Activated CD4-positive, alpha-beta T cell treated with anti-CD3 and anti-CD28 coated beads for 1 hour (primary cell): Measurements from ENCODE around the gene FKBP5.
"Not testable (repeated sequence)": the region's sequence is repeated elsewhere in the genome, so short reads cannot be mapped to it uniquely, and the experiment has no call there.

ENCODE experiments used
- DNase-seq: peaks from one replicate; pipeline ENCODE4 v3.0.0-alpha.2; 2020

Gene FKBP5

DNA sequence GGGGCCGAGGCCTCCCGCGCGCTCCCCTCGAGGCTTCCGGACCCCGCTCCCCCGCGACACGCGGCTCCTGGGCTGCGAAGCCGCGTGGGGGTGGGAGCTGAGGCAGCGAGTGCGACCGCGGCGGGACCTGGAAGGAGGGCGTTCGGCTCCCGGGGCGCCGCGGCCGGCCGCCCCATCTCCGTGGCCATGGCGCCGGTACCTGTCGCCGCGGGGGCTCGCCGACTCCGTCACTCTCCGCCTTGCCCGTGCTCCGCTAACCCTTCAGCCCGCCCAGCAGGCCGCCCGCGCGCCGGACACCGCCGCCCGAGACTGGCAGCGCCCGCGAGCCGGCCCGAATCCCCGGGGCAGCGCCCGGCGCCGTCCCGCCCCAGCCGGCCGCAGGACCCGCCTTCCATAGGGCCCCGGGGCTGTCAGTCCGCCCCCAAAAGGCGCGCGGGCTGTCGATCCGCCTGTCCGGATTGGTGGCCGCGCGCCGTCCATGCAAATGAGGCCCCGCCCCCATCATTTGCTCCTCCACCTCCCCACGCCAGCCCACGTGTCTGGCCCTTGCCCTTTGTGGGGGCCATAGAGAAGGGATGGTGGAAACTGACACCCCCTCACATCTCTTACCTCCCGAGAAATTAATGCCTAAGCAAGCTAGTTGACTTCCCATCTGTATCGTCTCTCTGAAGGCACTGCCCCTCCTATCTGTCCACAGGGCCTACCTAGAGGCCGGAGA lies at the start of gene FKBP5:
FKBP5 (minus strand) TSS at position 311 of the 718 bp plus-strand sequence. CDS start 46,091 bp downstream, outside the sequence.
- DNase-seq: peak; percentile 76

DNA sequence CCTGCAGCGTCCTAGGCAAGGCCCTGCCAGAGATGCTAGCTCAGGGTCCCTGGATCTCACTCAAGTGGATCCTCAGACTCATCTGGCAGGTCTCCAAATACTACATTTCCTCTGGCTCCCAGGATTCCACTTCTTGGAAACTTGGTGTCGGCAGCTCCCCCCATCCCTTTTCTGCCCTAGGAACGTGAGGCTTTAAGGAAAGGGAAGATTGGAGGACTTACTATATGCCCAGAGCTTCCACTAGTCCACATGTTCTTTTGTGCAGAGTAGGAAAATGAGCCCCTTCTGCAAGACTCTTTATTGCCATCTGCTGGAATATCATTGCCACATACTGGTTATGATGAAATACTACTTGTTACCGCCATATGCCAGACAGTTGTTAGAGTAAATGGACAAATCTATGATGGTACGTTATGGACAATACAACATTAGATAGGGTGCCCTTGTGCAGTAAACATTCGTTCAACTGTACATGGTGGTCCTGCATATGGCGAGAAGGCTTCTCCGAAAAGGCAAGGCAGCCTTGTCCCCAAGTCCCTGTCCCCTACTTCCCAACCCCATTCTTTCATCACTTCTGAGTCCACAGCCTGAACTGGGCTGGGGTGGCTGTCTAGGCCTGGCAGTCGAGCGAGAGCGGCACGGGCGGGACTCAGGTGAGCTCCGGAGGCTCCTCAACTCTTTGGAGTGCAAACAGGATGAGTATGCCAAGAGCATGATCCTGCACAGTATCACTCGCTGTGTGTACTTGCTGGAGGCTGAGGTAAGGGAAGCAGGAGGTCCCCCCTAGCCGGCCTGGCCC lies 48.9 kb upstream of the FKBP5 start:
- no peak for DNase-seq

DNA sequence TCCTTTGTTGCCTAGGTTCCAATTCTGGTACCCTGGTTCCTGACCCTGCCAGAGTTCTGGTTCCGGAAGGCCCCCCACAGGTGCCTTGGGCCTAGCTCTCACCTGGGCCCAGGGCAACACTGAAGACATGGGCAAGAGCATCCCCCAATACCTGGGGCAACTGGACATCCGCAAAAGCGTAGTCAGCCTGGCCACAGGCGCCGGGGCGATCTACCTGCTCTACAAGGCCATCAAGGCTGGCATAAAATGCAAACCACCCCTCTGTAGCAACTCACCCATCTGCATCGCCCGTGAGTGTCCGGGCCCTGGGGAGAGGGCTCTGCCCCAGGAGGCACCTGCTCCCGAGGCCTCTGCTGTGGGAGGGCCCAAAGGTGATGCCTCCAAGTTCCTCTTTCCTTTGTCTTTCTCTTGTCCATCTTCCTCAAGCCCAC lies 48.3 kb upstream of the FKBP5 start, which contains the start of gene ARMC12:
ARMC12 (plus strand) TSS at position 51 of the 431 bp plus-strand sequence; CDS start at position 128, 77 bp downstream.
- DNase-seq: no peak

DNA sequence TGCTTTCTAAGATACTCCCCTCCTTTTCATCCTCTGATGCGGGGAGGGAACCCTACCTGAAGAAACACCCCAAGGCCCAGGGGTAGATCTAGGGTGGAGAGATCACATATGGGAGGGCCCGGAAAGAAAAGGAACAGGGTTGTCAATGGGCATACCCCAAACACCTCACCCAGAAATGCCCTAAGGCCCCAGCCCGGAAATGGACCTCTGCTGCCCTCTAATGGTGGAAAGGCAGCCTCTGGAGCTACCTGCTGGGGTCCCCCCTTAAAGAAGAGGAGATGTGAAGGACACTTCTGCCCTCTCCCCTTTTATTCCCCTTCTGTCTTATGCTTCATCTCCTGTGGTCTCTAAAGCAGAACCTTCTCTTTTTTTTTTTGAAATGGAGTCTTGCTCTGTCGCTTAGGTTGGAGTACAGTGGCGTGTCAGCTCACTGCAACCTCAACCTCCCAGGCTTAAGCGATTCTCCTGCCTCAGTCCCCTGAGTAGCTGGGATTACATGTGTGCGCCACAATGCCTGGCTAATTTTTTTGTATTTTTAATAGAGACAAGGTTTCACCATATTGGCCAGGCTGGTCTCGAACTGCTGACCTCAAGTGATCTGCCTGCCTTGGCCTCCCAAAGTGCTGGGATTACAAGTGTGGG lies 47.7 kb upstream of the FKBP5 start:
- peak; percentile 77 for DNase-seq

DNA sequence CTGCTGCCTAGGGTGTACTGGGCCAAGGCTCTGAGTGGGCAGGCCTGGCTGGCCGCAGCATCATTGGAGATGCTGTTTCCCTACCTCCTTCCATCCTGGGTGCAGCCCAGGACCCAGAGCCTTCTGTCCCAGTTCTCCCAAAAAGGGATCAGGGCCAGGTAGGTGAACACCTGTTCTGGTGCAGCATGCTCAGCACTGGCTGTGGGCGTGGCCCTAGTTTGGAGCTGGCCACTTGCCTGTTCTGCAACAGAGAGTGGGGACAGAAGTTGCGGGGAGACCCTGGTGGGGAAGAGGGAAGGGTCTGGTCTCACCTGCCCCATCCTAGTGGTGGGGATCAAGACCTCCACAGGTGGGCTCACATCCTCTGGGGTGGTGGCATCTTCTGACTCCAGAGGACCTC lies 46.7 kb upstream of the FKBP5 start:
- no peak for DNase-seq

DNA sequence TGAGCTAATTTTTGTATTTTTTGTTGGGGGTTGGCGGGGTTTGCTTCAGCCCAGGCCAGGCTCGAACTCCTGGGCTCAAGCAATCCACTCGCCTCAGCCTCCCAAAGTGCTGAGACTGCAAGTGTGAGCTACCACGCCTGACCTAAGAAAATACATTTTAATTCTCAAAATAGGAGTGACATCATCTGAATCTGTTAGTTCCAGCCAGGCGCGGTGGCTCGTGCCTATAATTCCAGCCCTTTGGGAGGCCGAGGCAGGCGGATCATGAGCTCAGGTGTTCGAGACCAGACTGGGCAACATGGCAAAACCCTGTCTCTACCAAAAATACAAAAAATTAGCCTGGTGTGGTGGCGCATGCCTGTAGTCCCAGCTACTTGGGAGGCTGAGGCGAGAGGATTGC lies 45.6 kb upstream of the FKBP5 start:
- not testable (repeated sequence) for DNase-seq

DNA sequence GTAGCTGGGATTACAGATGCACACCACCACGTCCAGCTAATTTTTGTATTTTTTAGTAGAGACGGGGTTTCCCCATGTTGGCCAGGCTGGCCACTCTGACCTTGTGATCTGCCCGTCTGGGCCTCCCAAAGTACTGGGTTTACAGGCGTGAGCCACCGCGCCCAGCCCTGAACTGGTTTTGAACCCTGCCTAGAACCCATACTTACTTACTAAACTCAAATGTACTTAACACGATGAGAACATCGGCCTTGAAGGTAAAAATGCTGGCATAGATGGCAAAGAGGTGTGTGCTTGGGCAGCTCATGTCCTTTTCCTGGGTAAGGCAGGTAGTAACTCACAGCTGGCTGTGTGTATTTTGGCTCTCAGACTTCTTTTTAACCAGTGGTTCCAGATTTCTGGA lies 44.9 kb upstream of the FKBP5 start:
- DNase-seq: no peak

DNA sequence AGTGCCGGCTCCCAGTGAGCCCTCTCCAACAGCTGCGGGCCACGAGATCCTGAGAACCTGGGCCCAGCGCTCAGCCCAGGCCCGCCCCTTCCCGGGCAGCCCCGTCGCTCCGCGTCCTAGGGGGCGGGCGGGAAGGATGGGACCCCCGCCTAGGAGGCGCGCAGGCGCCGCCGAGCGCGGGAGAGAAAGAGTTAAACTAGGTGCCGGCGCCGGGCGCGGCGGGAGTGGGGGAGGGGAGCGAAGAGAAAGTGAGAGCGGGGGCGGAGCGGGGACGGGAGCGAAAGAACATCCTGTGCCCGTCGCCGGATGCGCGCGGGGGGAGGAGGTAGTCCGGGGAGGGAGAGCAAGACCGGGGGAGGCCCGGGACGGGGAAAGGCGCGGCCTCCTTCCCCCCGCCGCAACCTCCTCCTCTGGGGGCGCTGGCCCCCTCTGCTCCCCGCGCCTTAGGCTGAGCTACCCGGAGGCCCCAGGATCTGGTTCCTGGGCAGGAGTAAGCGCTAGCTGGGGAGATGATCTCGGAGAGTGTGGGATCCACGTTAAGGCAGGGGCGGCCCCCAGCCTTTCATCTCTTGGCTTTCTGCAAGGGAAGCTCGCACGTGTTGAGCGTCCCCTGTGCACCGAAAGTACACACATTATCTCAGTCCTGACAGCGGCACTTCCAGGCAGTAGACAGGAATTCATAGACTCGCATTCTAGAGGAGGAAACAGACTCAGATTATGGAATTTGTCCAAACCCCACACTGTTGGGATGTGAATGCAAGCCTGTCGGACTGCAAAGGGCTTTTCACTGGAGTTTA lies 43.2 kb upstream of the FKBP5 start:
- DNase-seq: peak; percentile 86

DNA sequence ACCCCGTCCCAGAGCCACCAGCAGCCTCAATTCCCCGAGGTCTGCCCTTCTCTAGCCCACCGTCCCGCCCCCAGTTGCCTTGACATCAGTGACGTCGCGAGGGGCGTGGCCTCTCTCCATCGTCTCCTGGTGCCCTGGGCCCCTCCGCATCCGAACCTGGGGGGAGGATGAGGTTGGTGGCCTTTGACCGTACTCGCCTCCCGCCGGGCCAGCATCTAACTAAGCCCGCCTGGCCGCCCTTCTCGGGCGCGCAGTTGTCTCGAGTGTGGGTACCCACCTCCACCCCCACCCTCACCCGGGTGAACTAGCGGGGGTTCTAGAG lies 42.7 kb upstream of the FKBP5 start:
- peak; percentile 89 for DNase-seq

DNA sequence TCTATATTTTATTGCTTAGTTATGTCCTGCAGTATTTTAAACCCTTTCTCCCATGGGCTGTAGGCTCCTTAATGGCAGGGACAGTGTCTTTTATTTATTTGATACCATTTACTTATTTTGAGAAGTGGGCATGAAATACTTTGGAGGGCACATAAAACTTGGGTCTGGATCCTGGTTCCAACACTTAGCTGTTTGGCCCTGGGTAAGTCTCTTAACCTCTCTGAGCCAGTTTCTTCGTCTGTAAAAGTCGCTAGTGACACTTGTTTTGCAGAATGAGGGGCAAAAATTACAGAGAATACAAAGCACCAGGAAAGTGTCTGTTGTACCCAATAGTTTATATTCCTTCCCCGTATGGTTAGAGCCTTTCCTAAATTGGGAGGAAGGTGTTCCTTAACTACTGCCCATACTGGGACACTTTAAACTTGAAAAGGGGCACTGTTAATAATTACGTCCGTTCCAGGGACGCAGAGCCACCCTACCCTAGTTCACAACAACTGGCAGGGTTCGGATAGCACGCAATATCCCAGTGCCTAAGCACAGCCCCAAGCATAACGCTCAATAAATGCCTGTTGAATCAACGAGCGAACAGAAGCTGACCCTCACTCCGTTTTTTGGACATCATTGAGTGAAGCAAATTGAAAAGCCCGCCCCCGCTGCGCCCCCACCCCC lies 42.2 kb upstream of the FKBP5 start:
- DNase-seq: no peak

DNA sequence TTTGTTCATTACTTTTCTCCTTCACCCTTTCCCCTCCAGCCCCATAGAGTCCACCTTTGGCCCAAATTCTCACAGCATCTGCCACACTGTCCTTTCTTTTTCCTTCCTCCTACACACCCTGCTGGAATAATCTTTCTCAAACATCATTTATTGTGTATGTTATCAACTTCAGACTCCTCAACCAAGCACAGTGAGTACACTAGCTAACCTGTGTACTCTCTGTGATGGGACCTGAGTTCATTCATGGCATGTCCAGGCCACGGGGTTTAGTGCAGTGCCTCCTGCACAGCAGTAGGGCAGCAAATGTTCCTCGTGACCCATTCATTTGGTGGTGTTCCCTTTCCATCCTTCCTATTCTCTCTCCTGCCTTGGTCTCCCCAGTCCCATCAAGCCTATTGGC lies 41.0 kb upstream of the FKBP5 start:
- DNase-seq: no peak

DNA sequence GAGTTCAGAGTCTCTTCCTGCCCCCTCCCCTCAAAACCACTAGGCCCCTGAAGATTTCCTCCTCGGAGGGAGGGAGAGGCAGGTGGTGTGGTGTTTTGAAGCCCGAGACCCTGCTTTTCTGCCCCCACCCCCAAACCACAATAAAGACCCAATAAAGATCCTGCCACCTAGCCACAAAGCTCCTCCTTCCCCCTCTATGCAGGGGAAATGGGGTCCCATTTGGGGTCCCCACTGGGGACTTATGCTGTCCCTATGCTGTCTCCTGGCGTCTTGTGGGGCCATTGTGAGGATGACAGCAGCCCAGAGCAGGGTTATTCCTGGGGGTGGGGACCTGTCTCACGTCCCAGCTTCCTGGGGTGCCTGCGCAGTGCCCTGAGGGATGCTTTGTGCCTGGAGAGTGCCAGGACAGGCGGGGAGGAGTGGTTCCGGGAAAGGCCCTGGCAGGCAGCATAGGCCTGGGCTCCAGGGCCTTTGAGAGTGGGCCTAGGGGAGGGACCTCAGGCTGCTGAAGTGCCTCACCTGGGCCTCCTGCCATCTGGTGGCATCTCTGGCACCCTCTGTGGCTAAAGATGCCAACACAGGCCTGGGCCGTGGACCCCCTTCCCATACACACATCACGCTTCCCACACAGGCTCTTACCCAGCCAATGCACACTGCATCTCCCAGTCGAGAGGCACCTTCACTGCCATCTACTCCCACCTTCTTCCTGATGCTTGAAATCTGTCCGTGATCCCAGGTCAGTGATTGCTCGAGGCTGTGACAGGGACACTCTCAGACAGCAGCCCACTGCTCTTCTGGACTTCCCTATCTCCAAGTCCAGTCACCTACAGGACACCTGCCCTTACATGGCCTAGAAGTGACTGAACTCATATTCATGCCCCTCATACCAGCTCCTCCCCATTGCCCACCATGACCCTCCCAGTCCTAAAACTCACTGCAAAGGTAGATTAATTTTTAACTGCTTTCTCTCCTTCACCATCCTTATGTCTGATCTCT lies 40.3 kb upstream of the FKBP5 start:
- DNase-seq: peak; percentile 28

DNA sequence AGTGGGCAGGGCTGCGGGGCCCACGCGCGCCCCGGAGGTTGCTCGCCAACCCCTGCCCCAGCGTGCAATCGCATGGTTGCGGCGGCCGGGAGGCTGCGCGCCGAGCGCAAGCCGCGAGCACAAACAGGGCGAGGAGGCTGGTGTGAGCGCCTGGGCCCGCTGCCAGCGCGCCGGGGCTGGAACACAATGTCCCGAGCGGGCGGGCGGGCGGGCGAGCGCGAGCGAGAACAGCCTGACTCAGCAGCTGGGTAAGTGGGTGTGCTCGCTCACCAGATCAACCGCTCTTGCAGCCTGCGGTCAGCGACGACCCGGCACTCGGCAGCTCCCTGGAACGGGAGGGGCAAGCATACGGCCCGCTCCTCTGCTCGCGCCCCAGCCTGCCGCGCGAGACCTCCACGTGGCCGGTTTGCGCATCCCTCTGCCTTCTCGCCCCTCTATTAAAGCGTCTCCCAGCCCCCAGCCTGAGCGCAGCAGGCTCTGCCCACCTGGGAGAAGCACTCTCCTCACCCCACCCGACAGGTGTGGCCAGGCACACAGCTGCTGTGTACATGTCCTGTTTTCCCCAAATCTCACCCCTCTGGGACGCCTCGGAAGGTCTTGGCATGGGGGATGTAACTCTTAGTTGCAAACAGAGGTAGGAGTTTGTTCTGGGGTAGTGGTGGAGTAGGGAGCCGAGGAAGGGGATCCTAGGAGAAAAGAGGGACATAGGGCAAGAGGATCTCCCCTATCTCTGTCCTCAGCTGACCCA lies 39.4 kb upstream of the FKBP5 start:
- DNase-seq: peak; percentile 78

DNA sequence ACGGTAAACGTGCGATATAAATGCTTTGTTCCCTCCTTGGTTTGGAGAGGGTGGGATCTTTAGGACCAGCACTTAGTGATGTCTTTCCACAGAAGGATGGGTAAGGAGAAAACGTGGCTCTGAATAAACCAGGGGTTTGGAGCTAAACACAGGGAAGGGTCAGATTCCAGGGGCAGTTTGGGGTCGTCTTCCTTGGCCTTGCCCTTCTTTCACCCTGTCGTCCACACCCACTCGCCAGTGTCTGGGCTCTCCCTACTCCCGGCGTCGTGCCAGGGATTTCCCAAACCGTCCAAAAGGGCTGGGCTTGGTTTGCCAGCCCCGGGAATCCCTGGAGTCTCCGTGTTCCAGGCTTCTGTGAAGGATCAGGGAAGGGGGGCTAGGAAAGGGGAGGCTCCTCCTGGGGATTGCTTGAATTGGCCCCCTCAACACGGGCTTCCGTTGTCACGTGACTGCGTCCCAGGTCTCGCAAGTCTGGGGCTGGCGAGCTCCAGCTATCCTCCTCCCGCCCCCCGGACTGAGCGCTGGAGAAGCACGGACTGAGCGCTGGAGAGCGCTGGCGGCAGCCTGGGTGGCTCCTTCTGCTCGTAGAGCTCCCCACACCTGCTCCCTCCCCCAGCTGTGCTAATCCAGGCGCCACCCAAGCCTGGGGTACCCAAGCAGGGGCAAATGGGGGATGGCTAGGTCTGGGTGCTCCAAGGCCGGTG lies 38.7 kb upstream of the FKBP5 start:
- DNase-seq: no peak

DNA sequence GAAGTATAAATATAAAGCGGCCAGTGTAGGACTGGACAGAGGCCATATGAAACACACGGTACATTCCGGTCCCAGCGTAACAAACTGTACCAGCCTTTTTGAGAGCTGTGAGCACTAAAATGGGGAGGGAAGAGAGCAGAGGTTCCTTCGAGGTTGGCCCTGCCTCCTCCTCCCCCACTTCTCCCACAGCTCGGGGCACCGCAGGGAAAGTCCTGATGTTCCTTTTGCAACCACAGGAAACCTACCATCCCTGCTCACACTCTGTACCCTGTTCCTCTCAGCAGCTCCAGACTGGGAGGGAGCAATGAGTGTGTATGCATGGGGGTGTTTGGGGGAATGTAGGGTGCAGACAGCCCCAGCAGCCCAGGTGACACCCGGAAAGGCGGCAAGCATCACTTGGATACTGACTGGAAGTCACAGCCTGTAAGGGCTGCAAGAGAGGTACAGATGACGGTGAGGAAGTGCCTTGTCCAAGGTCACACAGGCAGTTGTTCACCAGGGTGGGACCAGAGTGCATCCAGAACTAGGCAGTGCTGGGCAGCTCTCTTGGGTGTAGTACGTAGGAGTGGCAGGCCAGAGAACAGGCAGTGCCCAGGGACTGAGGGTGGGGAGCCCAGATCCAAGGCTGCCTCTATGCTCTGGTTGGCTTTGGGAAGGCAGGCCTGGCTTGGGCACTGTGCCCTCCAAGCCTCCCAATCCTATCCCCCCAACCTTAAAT lies 37.2 kb upstream of the FKBP5 start:
- no peak for DNase-seq

DNA sequence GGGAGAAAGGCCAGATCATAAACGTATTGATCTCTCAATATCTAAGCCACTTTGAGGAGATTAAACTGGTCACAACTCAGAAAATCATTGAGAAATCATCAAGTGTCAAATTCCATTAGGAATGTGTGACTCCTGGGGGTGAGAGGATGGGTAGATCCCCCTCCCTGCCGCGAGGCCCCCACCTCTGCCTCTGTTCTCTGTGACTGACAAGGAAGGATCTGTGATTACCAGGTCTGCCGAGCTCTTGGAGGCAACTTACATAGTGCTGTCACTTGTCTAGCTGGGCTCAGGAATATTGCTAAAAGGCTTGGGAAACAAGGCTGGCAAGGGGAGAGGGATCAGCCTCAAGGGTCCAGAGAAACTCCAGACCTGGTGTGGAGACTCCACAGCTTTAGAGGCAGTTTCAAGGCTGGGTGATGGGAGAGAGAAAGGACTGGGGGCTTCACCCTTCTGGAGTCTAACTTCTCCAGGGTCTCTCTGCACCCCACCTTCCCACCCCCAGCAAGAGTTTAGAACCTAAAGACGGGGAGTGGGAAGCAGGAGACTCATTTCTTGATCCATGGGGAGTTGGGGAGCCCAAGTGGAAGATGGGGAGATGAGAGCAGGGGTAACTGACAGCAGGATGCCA lies 36.5 kb upstream of the FKBP5 start:
- DNase-seq: no peak

DNA sequence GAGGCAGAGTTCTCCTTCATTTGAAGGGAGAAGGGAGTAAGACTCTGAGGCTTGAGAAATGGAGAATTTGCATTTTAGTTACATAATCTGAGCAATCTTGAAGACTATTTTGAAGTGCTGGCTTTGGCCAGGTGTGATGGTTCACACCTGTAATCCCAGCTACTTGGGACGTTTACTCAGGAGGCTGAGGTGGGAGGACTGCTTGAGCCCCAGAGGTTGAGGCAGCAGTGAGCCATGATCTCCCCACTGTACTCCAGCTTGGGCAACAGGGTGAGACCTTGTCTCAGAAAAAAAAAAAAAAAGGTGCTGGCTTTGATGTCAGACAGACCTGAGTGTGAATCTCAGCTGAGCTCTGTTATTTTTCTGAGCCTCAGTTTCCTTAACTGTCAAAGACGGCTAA lies 35.8 kb upstream of the FKBP5 start:
- no peak for DNase-seq

DNA sequence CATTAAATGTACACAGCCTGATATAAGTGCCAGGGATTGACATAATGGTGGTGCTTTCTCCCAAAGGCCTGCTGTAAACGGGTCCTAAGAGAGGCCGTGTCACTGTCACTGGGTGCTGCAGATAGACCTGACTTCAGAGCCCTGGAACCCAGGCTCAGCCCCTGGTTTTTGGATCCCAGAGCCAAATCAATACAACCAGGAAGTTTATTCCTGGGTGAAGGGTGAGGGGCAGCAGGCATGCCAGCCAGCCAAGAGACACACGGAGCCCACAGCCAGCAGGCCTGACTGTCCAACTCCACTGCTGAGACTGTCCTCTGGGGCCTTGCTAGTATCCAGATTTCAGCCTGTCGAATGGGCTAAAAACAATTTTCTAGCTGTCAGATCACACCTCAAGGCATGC lies 35.3 kb upstream of the FKBP5 start:
- DNase-seq: no peak

DNA sequence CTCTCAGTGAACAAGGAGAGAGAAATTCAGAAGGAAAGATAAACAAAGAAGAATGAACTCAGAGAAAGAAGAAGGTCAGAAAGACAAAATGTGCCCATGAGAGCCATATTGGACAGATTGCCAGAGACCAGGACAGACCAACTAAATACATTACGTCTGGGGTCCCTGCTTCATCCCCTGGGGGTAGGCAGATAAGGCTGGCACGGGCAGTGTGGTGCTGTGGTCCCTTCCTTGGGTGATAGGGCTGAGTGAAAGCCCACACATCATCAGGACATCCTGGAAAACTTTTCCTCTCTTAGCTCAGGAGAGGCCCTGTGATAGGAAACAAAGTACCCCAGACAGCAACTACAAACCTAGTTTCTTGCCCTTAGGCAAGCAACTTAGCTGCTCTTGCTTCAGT lies 34.9 kb upstream of the FKBP5 start:
- no peak for DNase-seq
